Activated CD8-positive, alpha-beta memory T cell treated with anti-CD3 and anti-CD28 coated beads, Interleukin-2, amount 50 U/mL, for 1 hour (primary cell): ENCODE data around the gene MACROH2A2.
"Not testable (repeated sequence)": the region's sequence is repeated elsewhere in the genome, so short reads cannot be mapped to it uniquely, and the experiment has no call there.

Experiments used
- DNase-seq: peaks from one replicate; pipeline ENCODE4 v3.0.0-alpha.2; 2020; ENCODE audit errors: extremely low read depth

MACROH2A2 gene

DNA sequence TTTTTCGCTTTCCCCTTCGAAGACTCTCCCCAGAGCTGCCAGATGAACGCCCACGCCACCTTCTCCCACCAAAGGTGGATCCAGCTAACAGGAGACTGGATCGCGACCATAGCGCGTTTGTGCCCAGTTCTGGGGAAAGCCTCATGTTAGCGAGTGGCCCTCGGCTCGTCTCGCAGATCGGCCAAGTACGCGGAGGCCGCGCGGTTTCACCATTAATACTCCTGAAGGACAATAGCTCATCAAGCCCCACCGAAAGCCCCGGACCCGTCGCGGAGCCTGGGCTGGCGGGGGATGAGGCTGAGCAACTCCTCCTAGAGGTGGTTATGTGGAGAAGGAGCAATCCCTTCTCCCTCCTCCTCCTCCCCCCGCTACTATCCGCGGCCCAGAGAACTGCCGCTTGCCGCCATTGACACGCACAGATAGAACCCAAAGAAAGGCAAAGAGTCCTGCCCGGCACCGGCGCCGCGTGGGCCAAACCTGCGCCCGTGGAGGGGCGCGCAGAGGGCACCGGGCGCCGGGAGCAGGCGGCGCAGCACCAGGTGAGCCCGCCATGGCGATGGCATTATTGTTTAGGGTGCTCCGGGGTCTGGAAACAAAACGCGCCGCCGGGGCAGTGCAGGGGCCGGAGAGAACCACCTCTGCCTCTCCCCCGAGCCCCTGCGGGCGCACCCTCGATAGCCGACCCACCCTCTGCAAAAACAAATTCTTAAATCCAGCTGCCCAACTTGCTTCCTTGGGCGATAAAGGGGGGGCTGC is at the start of gene MACROH2A2:
Gene MACROH2A2 (plus strand): TSS at position 385 of the 756 bp plus-strand sequence. CDS start 22,813 bp downstream, outside the sequence.
- DNase-seq, result no peak

DNA sequence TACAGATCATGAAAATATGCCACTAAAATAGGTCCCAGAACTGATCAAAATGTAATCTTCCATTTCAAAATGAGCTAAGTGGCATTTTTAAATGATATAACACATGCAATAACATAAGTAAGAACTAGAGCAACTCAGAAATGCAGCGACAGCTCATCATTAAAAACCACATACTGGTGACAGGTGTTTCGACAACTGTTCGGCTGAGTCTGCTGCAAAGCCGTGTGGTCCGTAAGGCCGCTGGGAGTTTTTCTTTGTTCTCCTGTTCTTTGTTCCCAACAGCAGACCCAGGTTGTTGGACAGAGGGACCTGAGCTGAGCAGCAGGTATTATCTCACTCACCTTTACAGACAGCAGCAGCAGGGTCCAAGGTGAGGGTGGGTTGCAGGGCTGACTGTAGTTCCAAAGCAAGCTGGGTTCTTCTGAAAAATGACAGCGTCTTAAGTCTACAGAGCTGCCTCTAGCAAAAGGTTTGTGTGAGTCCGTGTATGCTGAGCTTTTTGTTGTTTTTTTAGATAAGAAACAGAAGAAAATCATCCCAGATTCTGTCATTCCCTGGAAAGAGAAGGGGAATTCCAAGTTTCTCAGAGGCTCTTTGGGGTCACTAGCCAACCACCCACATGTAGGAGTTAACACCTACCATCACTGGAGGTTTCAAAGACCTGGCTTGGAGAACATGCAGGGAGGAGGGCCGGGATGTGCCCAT is 45.4 kb upstream of the MACROH2A2 start:
- no peak for DNase-seq

DNA sequence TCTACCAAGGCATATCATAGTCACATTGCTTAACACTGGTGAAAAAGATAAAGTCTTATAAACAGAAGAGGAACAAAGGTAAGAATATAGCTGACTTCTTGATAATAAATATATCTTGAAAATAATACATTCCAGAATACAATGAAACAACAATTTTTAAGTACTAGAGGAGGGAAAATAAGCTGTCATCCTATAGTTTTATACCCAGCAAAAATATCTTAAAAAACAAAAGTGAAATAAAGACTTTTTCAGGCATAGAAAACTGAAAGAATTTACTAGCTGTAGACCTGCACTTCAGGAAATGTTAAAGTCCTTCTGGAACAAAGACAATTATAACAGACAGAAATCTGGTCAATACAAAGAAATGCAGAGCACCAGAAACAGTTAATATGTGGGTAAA is 21.4 kb upstream of the MACROH2A2 start:
- no peak for DNase-seq

DNA sequence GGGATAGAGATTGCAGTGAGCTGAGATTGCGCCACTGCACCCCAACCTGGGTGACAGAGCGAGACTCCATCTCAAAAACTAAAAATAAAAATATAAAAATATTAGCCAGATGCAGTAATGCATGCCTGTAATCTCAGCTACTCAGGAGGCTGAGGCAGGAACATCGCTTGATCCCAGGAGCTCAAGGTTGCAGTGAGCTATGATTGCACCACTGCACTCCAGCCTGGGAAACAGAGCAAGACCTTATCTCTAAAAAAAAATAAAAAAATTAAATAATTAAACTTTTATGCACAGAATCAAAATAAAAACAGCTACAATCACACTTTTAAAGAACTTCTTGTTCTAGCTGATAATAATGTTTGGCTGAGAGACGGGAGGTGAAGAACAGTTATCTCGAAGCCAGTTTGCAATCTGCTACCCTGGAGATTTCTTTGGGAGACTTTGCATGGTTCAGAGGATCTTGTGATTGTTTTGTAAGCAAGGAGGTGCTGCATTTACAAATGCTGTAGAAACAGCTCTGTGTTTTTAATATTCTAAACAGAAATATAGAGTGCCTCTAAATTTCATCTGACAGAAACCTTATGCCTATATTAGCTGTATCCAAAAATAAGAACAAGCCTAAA is 19.9 kb upstream of the MACROH2A2 start:
- no peak for DNase-seq

DNA sequence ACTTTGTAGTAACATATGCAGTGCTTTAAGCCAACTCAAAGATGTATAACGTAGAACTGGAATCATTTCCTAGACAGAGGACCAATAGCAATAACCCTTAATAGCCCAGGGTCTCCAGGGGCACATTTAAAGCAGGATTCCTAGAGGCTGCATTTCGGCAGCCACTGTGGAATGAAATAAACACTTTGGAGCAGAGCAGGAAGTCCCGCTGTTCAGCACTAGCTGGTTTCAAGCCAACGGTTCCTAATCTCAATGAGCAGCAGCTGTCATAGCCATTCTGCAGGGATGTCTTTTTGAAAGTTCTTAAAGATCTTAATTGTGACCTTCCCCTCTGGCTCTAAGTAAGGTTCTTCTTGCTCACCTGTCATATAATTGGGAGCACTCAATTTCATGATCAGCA is 18.4 kb upstream of the MACROH2A2 start:
- DNase-seq, result no peak

DNA sequence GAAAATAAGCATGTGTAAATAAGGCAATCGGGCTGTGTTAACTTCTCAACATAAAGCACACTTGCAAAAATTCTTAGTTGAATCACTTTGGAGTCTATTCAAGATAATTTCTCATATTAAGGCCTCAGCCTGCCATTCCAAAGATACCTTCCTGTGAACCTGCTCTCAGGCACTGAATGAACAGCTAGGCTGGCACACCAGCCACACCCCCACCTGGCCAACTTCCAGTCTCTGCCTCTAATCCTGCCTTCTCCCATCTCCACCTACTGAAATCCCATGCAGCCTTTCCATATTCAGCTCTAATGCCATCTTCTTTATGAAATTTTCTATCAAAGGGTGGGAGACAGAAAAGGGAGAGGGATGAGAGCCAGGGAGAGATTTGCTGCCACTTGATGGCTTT is 17.1 kb upstream of the MACROH2A2 start:
- DNase-seq, result no peak

DNA sequence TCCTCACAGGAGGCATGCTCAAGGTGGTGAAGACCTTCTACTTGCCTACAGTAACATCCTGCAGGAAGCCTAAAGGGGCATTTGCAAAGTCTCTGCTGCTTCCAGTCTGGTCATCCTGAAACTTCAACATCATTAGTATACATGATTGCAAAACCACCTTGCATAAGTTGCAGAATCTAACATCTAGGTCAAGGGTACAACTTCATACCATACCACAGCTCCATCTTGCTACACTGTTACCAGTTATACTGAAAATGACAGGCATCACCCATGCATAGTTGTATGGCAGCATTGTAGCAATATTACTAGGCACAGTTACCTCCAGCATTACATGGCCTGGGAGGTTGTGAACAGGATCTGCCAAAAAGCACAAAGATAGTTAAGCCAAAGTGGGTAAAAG is 13.7 kb upstream of the MACROH2A2 start:
- DNase-seq, result no peak

DNA sequence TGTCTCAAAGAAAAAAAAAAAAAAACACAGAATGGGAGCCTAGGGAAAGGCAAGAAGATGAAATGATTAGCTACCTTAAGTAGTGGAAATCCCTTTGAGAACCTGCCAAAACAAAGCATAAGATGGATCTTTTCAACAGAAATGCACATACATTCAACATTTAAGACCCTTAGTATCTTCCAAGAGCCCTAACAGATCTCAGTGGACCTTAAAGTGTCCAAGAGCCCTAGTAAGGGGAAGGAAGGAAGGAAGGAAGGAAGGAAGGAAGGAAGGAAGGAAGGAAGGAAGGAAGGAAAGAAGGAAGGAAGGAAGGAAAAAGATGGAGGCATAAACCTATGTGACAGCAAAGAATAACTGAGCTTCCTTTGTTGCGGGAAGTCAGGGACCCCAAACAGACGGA is 11.6 kb upstream of the MACROH2A2 start:
- DNase-seq, result no peak

DNA sequence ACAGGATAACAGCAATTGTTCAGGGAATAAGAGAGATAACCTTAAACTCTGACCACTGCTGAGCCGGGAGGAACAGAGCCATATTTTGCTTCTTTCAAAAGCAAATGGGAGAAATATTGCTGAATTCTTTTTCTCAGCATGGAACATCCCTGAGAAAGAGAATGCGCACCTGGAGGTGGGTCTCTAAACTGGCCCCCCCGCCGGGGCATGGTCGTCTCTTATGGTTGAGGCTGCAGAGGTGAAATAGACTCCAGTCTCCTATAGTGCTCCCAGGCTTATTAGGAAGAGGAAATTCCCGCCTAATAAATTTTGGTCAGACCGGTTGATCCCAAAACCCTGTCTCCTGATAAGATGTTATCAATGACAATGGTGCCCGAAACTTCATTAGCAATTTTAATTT is 10.9 kb upstream of the MACROH2A2 start:
- DNase-seq, result not testable (repeated sequence)

DNA sequence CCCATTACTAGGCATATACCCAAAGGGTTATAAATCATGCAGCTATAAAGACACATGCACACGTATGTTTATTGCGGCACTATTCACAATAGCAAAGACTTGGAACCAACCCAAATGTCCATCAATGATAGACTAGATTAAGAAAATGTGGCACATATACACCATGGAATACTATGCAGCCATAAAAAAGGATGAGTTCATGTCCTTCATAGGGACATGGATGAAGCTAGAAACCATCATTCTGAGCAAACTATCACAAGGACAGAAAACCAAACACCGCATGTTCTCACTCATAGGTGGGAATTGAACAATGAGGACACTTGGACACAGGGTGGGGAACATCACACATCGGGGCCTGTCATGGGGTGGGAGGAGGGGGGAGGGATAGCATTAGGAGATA is 5.6 kb upstream of the MACROH2A2 start:
- not testable (repeated sequence) for DNase-seq

DNA sequence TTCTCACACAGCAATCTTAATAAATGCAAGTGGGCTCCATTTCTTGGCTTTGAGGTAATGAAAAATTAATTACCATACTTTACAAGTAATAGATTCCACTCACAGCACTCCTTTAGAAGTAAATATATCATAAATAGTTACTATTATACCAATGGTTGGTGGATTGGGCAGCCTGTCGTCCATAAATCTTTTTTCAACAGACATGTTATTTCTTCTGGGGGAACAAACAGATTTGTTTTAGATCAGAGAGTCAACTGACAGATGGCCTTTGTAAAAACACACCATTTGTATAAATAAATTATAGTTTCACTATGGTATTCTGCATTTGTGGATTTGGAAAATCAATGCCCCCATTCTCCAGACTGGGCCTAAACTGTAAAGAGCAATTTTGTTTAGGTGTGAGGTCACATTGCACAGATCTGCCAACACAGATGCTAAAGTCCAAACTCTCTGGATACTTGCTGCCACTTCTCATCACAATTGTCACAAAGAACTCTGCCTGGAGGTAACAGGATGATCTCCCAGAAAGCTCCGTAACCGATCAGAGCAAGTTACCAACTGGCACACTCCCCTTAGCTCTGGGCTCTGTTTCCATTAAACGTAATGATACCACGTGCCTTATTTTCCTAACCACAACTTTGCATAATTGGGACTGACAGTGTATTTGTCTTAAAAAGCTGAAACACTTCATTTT is 4.5 kb upstream of the MACROH2A2 start:
- no peak for DNase-seq

DNA sequence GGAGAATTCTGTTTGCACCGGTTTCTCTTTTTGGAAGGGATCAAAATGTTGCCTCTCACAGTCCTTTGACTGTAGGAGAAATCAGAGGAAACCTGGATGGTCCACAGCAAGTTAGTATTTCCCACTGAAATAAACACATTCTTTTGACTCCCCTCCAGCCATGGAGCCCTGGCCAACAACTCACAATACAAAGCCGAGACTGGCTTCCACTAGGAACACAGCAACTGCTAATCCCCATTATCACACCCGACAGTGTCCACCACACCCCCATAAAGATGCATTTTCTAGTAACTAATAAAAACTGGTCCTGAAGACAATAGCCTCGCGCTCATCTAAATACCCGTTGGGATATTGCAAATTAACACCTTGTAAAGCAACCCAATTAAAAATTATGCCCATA is 798 bp upstream of the MACROH2A2 start:
- no peak for DNase-seq

DNA sequence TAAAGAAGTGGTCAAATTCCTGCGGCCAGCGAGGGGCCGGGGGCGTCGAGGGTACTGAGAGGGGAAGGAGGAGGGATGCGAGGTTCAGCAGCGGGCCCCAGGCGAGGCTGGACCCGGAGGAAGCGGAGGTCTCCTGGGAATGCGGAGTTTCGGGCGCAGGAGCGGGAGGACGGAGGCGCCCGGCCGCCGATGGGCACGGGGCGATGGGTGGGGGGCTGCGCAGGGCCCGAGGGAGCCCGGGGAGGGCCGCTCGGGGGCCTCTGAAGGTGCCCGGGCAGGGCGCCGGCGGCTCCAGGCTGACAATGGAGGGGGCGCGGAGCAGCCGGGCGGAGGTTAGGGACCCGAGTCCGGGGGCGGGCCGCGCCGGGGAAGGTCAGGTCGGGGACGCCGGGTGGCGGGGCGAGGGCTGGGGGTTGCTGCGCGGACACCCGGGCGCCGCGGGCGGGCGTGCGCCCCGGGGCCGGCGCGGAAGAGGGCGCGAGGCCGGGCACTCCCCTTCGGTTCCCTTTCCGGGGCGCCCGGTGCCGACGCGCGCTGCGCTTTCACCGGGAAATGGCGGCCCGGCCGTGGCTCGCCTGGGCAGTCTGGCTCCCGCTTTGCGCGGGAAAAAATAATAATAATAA is 683 bp downstream of the MACROH2A2 start:
- no peak for DNase-seq

DNA sequence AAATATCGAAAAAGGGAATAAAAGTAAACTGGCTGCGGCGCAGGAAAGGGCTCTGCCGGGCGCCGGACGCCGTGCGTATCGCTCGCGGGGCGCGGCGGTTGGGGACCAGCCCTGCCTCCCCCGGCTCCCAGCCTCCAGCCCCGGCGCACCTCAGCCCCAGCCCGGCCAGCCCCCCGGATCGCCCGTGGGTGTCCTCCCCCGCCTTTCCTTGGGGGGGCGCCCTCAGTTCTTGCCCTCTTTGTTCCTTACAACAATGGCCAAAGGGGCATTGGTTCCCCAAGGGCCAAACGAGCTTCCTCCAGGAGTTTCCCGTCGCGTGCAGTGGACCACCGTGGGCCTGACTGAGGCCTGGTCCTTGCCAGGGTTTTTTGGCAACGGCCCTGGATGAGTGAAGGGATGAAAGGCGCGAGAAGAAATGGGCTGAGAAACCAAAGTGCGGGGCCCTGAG is 1.2 kb downstream of the MACROH2A2 start:
- no peak for DNase-seq

DNA sequence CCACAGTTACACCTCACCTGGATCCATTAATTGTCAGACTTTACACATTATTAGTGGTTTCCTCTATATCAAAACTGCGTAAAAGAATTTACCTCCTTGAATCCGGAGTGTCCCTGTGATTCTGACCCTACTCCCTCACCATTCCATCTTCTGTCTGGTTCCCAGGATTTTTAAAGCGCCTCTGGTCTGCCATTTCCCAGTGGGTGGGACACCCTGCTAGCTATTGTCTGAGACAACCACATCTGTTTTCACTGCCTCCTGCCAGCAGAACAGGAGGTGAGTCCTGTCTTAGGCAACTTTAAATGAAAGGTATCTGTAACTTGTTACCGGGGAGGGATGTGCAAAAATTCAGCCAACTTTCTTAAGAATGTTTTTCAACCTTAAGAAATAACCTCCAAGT is 2.3 kb downstream of the MACROH2A2 start:
- DNase-seq, result no peak

DNA sequence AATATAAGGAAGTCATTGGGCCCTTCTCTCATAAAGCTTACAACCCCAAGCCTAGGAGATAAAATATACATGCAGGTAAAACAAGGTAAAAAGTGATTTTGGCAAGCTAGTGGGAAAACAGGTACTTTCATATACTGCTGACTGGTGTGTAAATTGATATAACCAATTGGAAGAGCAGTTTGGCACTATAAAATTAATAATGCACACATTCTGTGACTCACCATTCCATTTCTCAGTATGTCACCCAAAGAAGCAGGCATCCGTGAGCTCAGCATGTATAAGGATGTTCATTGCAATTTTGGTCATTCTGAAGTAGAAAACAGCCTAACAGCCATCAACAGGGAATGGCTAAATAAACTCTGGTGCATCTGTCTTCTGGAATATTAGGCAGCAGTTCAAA is 2.9 kb downstream of the MACROH2A2 start:
- no peak for DNase-seq

DNA sequence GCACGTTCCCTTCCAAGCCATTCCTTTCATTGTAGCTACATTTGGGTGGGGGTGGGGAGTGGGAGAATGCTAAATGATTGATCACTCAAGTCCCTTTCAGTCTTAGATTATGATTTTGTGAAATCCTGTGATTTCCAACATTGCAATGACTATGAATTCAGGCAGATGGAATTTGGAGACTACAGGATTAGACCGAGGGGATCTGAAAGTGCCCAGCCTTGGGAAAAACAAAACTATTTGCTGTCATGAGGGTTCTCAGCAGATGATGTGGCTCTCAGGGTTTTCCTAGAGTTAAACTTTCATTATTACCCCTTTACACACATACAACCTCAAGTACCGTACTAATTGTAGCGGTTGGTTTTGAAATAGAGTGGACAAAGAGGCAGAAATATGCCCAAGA is 4.7 kb downstream of the MACROH2A2 start:
- DNase-seq, result no peak

DNA sequence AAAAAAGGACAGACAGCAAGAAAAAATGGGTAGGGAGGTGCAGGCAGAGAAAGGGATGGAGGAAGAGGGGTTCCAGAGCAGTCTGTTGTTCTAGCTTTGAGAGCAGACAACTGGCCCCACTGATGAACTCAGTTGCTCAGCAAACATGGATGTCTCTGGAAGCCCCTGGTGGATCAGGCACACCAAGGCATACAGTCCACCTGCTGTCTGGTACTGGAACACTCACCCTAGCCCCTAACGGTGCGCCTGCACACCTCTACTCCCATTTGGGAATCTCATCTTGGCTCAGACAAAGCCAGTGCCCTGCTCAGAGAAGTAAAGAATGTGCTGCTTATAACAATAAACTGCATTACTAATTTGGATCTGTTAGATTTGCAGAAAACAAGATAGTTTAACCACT is 7.7 kb downstream of the MACROH2A2 start:
- DNase-seq, result no peak

DNA sequence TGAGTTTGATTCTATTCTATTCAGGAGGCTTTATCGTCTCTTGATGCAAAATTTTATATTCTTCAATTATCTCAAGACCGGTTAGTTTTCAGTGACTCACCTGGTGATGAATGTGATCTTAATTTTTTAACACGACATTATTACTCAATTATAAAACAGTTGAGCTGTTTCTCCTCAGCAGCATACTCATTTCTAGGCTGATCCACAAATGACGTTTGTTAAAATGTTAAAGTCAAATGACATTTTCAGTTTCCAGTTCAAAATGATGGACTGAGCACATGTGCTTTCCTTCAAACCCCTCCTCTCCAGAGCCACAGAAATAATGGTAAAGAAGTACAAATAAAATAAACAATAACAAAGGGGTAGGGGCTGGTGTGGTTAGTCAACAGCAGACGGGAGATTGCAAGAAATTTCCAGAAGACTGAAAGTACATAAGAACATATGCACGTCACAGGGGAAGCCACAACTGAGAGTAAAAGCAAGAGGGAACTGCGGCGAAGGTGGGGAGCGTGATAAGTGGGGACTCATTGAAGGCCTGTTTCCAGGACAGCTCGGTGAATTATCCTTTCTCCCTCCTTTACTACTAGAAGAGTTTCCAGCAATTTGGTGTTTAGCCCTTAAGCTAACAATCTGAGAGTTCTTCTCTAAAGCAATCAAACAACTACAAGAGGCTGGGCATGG is 10.9 kb downstream of the MACROH2A2 start:
- DNase-seq, result no peak

DNA sequence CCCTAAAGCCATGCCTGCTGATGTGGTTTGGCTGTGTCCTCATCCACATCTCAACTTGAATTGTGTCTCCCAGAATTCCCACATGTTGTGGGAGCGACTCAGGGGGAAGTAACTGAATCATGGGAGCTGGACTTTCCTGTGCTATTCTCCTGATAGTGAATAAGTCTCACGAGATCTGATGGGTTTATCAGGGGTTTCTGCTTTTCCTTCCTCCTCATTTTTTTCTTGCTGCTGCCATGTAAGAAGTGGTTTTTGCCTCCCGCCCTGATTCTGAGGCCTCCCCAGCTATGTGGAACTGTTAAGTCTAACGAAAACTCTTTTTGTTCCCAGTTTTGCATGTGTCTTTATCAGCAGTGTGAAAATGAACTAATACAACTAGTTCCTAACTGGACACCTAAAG is 11.8 kb downstream of the MACROH2A2 start:
- DNase-seq, result no peak

DNA sequence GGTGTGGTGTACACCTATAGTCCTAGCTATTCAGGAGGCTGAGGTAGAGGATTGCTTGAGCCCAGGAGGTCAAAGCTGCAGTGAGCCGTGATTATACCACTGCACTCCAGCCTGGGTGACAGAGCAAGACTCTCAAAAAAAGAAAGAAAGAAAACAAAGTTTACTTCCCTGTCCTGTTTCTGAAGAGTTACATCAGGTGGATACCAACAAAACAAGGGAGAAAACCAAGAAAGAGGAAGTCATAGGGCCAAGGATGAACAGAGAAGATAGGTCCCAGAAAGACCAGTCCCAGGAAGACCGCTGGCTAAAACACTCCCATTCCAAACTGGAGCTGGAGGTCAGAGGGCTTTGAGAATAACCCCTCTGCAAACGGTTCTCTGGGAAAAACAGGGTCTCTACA is 13.5 kb downstream of the MACROH2A2 start:
- DNase-seq, result no peak
